Endothelial cell of umbilical vein (primary cell): ENCODE data around the gene ZBTB7C. TPM values are rescaled to one million over a fixed set of nuclear protein-coding genes. Genes with fewer than 3 reads are reported as not detected.

ENCODE experiments used
- BruUV-seq: library from RNA; stranded (reverse); fragments of 400-500 nt; replicated peaks from 2 replicates; lab custom pipeline; 2021; lab: Mats Ljungman, UMichigan
- CTCF ChIA-PET: fragments of 300-600, 350-600 bp; sonication (Branson Sonifier 250); formaldehyde crosslinking; loops from one replicate; lab custom pipeline; 2021; ENCODE audit warnings: antibody characterized with exemption, inconsistent platforms; lab: Charles Lee
- POLR2A ChIA-PET: fragments of 300-600, 350-600 bp; sonication (Branson Sonifier 250); formaldehyde crosslinking; loops from one replicate; lab custom pipeline; 2021; ENCODE audit warnings: antibody characterized with exemption, inconsistent platforms; lab: Charles Lee
- DNase-seq: peaks from one replicate; pipeline ENCODE4 v3.0.0-alpha.2; 2011; ENCODE audit warnings: low read depth, low spot score
- FAIRE-seq: peaks from 2 replicates; lab custom pipeline; 2011; peaks lifted over from hg19 to GRCh38; lab: Jason Lieb, UNC
- H2AFZ ChIP-seq: 2 replicates; pipeline ENCODE4 v1.6.0; 2012; ENCODE audit warnings: low read depth, low read length, control low read depth, inconsistent platforms
- H3K27ac ChIP-seq: 2 replicates; pipeline ENCODE4 v1.5.1; 2011; ENCODE audit warnings: low read depth, mild to moderate bottlenecking, control low read depth, low read length, moderate library complexity; ENCODE audit not compliant: insufficient read depth
- H3K27me3 ChIP-seq, 2 experiments: 2 replicates each; pipeline versions ENCODE4 v1.6.0 to v1.6.1; 2011; ENCODE audit warnings: low read length in 2 of 2, mixed read lengths in 1 of 2; ENCODE audit not compliant: control insufficient read depth in 2 of 2, insufficient read depth in 2 of 2
- H3K36me3 ChIP-seq, 2 experiments: 2 replicates in 1 of 2; 3 replicates in 1 of 2; pipeline ENCODE4 v1.5.1; 2011; ENCODE audit warnings: low read length in 2 of 2, mild to moderate bottlenecking in 1 of 2, moderate library complexity in 1 of 2; ENCODE audit not compliant: control insufficient read depth in 2 of 2, insufficient read depth in 2 of 2; ENCODE audit errors: extremely low read depth in 1 of 2
- H3K4me1 ChIP-seq: 3 replicates; pipeline ENCODE4 v1.5.1; 2011; ENCODE audit warnings: mild to moderate bottlenecking, low read length; ENCODE audit not compliant: control insufficient read depth, insufficient read depth; ENCODE audit errors: extremely low read depth
- H3K4me2 ChIP-seq: 2 replicates; pipeline ENCODE4 v1.6.1; 2011; ENCODE audit warnings: low read length, control low read depth, mixed read lengths; ENCODE audit not compliant: insufficient read depth
- H3K4me3 ChIP-seq, 3 experiments: fragments of 200-600 bp in 1 of 3; sonication (generic), shearing (Covaris generic) in 1 of 3; replicated peaks in 1 of 3; 2 replicates each; pipeline ENCODE4 v1.5.1; 2011 to 2016; ENCODE audit warnings: control low read depth in 3 of 3, low read length in 3 of 3, mild to moderate bottlenecking in 2 of 3, inconsistent platforms in 1 of 3, low read depth in 1 of 3, moderate library complexity in 1 of 3; ENCODE audit not compliant: insufficient read depth in 1 of 3
- H3K79me2 ChIP-seq: 2 replicates; pipeline ENCODE4 v1.6.0; 2012; ENCODE audit warnings: low read length, inconsistent platforms; ENCODE audit not compliant: control insufficient read depth, insufficient read depth
- H3K9ac ChIP-seq: replicated peaks from 2 replicates; pipeline ENCODE3; 2011; ENCODE audit warnings: low read length, control low read depth; ENCODE audit not compliant: insufficient read depth; ENCODE audit errors: extremely low read depth
- H3K9me1 ChIP-seq: replicated peaks from 3 replicates; pipeline ENCODE4 v1.6.0; 2011; ENCODE audit warnings: mild to moderate bottlenecking, low read length; ENCODE audit not compliant: control insufficient read depth, insufficient read depth; ENCODE audit errors: extremely low read depth
- H3K9me3 ChIP-seq: replicated peaks from 2 replicates; pipeline ENCODE4 v1.5.1; 2012; ENCODE audit warnings: low read length, inconsistent platforms; ENCODE audit not compliant: control insufficient read depth, insufficient read depth
- H4K20me1 ChIP-seq: replicated peaks from 2 replicates; pipeline ENCODE3; 2011; ENCODE audit warnings: mild to moderate bottlenecking, low read length; ENCODE audit not compliant: control insufficient read depth, insufficient read depth; ENCODE audit errors: extremely low read depth
- EZH2 ChIP-seq: IDR thresholded peaks from 2 replicates; pipeline ENCODE4 v1.6.1; 2012; ENCODE audit warnings: borderline replicate concordance, low read depth, mild to moderate bottlenecking, moderate library complexity, low read length, inconsistent platforms; ENCODE audit not compliant: severe bottlenecking
- FOS ChIP-seq: IDR thresholded peaks from 2 replicates; pipeline ENCODE4 v1.6.1; 2011; ENCODE audit warnings: mild to moderate bottlenecking, low read length, moderate library complexity, borderline replicate concordance; ENCODE audit not compliant: insufficient read depth
- GATA2 ChIP-seq: IDR thresholded peaks from 2 replicates; pipeline ENCODE4 v1.7.0; 2011; ENCODE audit warnings: low read depth, mild to moderate bottlenecking, moderate library complexity, mixed read lengths, low read length; ENCODE audit not compliant: insufficient read length, insufficient read depth
- JUN ChIP-seq: IDR thresholded peaks from 2 replicates; pipeline ENCODE4 v1.6.1; 2011; ENCODE audit warnings: borderline replicate concordance, low read depth; ENCODE audit not compliant: insufficient read length, insufficient read depth
- MYC ChIP-seq: IDR thresholded peaks from one replicate; pipeline ENCODE4 v1.6.1; 2011; ENCODE audit warnings: mild to moderate bottlenecking, low read depth, low read length
- POLR2A ChIP-seq: IDR thresholded peaks from 2 replicates; pipeline ENCODE4 v1.6.1; 2012; ENCODE audit warnings: low read depth, mild to moderate bottlenecking, control low read depth, low read length
- POLR2AphosphoS5 ChIP-seq: IDR thresholded peaks from 2 replicates; pipeline ENCODE4 v1.6.1; 2012; ENCODE audit warnings: low read depth, mild to moderate bottlenecking, control low read depth, low read length, moderate library complexity; ENCODE audit not compliant: insufficient read depth
- dilution Hi-C: fragments of 300-500 bp; cut with MboI; formaldehyde crosslinking; loops from one replicate; pipeline ENCODE4 v1.15.0; 2019; ENCODE audit warnings: low sequenced_read_pairs; ENCODE audit not compliant: extremely low pct_ligation_motif_present
- intact Hi-C: fragments of 100-400 bp; cut with micrococcal nuclease; formaldehyde crosslinking; loops from one replicate; pipeline ENCODE4 v1.10.0; 2022
- polyA plus RNA-seq, 4 experiments: library from polyadenylated mRNA; depleted of rRNA in 3 of 4; stranded (reverse) in 3 of 4; unstranded in 1 of 4; fragments of >200 nt; gene quantifications; 2 replicates each; pipeline versions ENCODE4 v1.2.1 to v1.2.3, GENCODE V29; 2011 to 2012; ENCODE audit warnings: missing spikeins in 1 of 4
- total RNA-seq: library from RNA; stranded (reverse); gene quantifications from 2 replicates; pipeline ENCODE4 v1.2.3, GENCODE V29; 2021
- TF ChIP-seq, protein P1 (sequence below): IDR thresholded peaks from 2 replicates; pipeline ENCODE4 v1.6.1; 2011; ENCODE audit not compliant: insufficient read depth, insufficient read length
- TF ChIP-seq, protein P2 (sequence below), 2 donors: IDR thresholded peaks; 1 replicate in 1 of 2; 2 replicates in 1 of 2; pipeline ENCODE4 v1.5.1; 2011; ENCODE audit warnings: low read length in 2 of 2, mild to moderate bottlenecking in 2 of 2, moderate library complexity in 2 of 2, control low read depth in 1 of 2, inconsistent platforms in 1 of 2, low read depth in 1 of 2; ENCODE audit not compliant: insufficient read depth in 1 of 2; ENCODE audit errors: extremely low read depth in 1 of 2

The ZBTB7C gene
- total and polyA plus RNA-seq, 2 donors (not counting 3 experiments of a cell fraction or from before 2014, with no cell fraction given): not detected

DNA sequence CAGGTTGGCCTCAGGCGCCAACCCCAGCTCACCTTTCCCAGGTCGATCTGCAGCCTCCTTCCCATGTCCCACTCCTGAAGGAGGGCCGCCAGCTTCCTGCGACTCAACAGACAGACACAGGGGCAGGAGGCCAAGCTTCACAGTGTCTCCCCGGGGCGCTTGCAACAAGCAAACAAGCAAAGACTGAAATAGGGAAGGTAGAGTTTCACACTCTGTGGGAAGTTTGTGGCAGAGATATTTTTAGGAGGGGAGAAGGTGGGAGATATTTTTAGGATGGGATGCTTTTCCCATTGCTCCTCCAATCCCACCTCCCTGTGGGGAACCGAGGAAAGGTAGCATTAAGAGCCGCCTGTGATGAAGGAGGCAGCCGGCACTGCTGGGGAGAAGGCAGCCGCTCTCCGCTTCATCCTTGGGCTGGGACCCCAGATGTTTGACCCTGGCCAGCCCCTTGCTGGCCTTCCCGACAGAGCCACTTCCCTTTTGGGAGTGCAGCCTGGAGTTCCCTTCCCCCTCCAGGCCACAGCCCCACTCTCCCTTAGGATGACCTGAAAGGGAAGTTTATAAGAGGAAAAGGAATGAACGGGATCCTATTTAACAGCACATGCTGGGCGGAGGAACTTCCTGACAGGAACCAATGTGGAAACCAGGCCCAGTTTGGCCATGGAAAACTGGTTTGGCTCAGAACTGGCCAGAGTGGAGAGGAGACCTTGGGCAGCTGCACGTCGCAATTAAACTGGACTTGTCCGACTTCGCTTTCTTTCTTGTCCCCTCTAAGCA, 336.6 kb downstream of the ZBTB7C start:
- Histone ChIP-seq H3K4me3 (no peak overlapping the region), H3K27ac (no peak overlapping the region), H3K79me2 (no peaks in the 10 kb centered on the region), H3K9me3 (no peaks in the 10 kb centered on the region), H2AFZ (no peak overlapping the region), H3K4me1 (no peaks in the 10 kb centered on the region), H3K9me1 (no peaks in the 10 kb centered on the region), H4K20me1 (no peaks in the 10 kb centered on the region), H3K27me3 (peaks cover 0 to 12% of the 10 kb centered on the region in 2 experiments), H3K36me3 (no peaks in the 10 kb centered on the region), H3K4me2 (no peak overlapping the region), H3K9ac (no peak overlapping the region)
- CTCF ChIA-PET: no interaction called here
- no peak for DNase-seq
- dilution Hi-C loops (no loop called here), intact Hi-C loops (no loop called here)
- no TSS peak for BruUV-seq
- no peak for TF ChIP-seq FOS
- no peak for TF ChIP-seq EZH2
- TF ChIP-seq, protein P1, sequence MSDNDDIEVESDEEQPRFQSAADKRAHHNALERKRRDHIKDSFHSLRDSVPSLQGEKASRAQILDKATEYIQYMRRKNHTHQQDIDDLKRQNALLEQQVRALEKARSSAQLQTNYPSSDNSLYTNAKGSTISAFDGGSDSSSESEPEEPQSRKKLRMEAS: no peak
- no peak for TF ChIP-seq POLR2A
- TF ChIP-seq POLR2AphosphoS5: no peak
- TF ChIP-seq GATA2: no peak
- TF ChIP-seq JUN: no peak
- TF ChIP-seq MYC: no peak
- TF ChIP-seq, protein P2, sequence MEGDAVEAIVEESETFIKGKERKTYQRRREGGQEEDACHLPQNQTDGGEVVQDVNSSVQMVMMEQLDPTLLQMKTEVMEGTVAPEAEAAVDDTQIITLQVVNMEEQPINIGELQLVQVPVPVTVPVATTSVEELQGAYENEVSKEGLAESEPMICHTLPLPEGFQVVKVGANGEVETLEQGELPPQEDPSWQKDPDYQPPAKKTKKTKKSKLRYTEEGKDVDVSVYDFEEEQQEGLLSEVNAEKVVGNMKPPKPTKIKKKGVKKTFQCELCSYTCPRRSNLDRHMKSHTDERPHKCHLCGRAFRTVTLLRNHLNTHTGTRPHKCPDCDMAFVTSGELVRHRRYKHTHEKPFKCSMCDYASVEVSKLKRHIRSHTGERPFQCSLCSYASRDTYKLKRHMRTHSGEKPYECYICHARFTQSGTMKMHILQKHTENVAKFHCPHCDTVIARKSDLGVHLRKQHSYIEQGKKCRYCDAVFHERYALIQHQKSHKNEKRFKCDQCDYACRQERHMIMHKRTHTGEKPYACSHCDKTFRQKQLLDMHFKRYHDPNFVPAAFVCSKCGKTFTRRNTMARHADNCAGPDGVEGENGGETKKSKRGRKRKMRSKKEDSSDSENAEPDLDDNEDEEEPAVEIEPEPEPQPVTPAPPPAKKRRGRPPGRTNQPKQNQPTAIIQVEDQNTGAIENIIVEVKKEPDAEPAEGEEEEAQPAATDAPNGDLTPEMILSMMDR (IDR thresholded peaks at IDR 0.05; ENCODE audit: extremely low read depth in 1 of 2, insufficient read depth in 1 of 2, low read depth in 1 of 2, low read length in 2 of 2): no peak
- POLR2A ChIA-PET: no interaction called here
- FAIRE-seq: no peak
